GM19193 (cell line): Measurements from ENCODE around the gene PIP.

Source experiments
- POLR2A ChIP-seq: IDR thresholded peaks from 4 replicates; pipeline ENCODE4 v1.6.1; 2011; ENCODE audit not compliant: insufficient read depth, insufficient read length; ENCODE audit errors: extremely low read depth

PIP gene, protein sequence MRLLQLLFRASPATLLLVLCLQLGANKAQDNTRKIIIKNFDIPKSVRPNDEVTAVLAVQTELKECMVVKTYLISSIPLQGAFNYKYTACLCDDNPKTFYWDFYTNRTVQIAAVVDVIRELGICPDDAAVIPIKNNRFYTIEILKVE

DNA sequence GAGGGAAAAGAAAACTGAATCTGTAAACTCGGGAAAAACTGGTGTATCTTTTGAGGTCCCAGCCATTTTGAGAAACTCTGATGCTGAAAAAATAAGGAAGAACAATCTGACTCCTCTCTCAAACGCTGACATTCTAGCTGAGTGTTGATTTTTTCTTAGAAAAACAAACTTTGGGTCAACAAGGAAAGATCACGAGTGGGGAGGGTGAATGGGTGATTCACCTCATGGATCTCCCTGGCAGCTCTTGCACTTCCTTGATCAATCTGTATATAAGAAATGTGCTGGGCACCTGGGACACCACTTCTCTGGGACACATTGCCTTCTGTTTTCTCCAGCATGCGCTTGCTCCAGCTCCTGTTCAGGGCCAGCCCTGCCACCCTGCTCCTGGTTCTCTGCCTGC, at the start of gene PIP:
Gene PIP, plus strand, starts transcription at position 297 of the 400 bp plus-strand sequence. Its CDS starts 40 bp downstream, at position 337.
- TF ChIP-seq POLR2A = no peak

DNA sequence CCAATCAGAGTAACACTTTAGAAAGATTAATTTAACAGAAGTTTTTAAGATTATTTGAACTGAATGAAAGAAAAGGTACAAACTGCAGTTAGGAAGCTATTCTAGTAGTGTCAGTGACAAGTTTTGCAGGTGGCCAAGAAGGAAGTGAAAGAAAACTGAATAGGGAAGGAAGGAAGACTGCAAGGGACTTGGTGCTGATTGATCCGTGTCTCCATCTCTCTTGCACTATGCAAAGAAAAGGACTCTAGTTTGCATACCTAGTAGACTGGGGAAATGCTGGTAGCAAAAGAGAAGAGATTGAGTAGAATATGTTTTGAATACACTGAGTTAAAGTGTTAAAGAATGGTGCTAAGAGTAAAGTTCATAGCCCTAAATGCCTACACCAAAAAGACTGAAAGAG, 46.8 kb upstream of the PIP start:
- TF ChIP-seq POLR2A = no peak

DNA sequence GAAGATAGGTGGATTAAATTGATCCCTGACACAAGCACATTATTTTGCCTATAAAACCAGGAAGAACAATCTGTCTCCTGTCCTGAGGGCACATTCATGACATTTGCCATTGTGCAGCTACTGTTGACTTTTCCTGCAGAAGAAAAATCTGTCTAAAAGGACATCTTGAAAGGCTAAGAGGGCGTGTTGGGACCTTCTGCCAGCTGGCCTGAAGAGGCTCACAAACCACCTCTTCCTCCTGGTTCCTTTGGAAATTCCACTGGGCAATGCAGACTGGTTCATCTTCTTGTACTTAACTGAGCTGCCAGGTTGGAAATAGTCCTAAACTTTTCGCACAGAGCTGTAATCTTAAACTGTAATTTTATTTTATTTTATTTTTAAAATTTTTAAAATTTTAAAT, 35.7 kb upstream of the PIP start:
- no peak for TF ChIP-seq POLR2A

DNA sequence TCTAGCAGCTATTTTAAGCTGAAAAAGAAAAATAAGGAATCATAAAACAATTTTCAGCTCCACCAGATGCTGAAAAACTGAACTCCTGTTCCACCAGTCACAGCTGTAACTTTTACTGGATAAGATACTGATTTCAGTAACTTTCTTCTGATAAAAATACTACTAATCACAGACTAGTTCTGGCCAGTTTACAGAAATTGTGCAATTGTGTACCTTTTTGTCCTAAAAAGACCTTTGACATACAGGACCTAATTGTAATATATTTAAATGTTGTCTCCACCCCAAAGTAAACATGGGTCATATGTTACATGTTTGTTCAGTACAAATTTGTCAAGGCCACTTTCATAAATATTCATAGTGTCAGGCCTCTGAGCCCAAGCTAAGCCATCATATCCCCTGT, 27.1 kb upstream of the PIP start:
- no peak for TF ChIP-seq POLR2A

DNA sequence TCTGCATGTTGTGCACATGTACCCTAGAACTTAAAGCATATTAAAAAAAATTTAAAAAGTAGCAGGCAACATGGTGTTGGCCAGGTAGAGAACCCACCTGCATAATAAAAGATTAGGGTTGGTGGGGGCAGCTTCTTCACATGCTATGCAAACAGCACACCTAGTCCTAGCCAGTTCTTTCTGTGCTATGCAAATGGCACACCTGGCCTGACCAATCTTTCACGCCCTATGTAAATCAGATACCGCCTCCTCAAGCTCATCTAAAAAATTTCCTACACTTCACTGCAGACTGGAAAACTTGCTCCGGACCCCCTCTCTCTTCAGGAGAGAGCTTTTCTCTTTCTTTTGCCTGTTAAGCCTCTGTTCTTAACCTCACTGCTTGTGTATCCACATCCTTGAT, 14.5 kb upstream of the PIP start:
- no peak for TF ChIP-seq POLR2A

DNA sequence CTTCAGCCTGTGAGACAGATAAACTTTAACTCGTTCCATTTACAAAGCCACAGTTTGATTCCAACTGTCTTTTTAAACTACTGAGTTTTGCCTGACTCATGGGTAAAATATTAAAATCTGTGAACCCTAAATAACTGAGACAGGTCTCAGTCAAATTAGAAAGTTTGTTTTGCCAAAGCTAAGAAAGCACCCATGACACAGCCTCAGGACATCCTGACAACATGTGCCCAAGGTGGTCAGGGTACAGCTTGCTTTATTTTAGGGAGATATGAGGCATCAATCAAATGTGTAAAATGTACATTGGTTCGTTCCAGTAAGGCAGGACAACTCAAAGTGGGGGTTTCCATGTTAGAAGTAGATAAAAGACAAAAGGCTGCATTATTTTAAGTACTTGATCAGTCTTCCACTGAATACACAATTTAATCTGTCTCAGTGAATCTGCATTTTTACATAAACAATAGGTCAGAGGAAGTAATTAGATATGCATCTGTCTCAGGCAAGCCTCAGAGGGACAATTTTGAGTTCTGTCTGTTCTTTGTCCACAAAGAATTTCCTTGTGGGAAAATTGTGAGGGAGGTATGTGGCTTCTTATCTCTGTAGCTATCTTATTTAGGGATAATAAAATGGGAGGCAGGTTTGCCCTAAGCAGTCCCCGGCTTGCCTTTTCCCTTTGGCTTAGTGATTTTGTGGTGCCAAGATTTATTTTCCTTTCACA, 11.0 kb upstream of the PIP start:
- no peak for TF ChIP-seq POLR2A

DNA sequence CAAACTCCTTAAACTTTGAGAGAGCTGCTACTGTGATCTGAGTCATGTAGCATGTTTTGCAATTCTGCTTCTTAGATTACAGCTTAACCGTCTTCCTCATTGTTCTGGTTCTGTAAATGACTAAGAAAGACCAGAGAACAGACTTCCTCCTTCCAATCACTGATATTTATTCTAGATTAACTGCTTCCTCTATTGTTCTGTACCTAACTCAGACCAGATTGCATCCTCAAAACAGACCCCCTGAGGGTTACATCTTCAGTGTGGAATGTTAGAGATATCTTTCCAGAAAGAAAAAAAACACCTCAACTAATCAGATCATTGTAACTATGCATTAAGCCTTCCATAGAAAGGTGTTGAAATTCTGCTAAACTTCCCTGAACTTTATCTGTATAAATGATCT, 5.7 kb upstream of the PIP start:
- TF ChIP-seq POLR2A = no peak

DNA sequence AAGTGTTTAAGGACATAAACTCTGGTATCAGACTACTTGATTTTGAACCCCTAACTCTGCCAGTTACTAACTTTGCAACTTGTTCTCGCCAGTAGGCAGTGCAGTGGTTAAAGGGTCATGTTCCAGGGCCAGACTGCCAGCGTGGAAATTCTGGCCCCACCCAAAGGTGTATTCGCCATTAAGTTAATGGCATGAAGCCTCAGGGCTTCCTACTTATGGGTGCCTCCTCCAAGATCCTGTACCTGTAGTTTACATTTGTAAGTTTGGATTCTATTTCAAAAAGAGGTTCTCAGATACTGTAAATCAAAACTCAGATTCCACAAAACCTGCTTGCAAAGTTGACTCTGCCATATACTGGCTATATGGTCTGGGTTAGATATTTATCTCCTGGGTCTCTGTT, 2.8 kb upstream of the PIP start:
- TF ChIP-seq POLR2A = no peak

DNA sequence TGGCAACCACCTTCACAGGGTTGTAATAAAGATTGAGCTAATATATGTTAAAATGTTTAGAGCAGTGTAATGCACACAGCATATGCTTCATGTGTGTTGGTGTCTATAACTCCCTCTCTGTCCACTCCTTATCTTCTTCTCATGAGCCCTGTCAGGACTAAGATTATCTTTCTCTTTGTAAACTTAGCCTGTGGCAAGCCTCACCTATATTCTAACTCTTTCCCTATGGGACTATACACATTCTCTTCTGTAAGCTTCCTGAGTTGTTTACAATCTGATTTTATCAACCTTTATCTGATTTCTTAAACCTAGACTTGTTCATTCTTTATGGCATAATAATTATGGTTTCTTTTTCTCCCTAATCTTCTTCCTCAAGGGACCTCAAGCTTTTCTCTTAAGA, 2.4 kb upstream of the PIP start:
- no peak for TF ChIP-seq POLR2A

DNA sequence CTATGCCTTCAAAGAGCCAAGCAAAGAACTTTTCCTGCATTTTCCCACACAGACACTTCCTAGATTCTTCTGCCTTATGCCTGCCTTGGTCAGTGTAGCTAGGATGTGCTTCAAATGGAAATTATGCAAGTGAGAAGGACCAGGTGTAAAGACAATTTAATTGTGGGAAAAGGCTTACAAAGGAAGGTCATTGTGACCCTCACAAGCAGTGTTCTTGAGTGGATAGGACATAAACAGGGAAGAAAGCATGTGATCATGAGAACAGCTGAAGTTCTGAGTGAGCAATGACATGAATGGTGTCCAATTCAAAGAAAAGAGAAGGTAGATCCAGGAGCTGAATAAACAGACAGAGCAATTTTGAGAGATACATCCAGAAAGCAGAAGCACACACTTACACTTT, 1.3 kb upstream of the PIP start:
- no peak for TF ChIP-seq POLR2A

DNA sequence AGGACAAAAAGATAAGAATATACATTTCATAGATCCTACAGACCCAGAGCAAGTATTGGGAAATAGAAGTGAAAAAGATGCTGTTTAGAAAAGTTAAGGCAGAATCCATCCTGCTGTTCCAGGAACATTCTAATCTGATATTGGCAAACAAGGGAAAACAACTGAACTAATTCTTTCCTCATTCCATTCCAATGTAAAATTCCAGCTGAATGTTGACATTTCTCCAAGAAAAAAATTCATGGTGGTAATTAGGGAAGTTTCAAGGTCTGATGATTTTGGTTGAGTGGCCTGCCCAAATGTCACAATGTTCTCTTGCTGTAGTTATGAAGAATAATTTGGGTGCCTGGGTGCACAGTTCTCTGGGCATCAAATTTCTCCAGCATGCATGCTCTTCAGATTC, 15.2 kb downstream of the PIP start:
- no peak for TF ChIP-seq POLR2A

DNA sequence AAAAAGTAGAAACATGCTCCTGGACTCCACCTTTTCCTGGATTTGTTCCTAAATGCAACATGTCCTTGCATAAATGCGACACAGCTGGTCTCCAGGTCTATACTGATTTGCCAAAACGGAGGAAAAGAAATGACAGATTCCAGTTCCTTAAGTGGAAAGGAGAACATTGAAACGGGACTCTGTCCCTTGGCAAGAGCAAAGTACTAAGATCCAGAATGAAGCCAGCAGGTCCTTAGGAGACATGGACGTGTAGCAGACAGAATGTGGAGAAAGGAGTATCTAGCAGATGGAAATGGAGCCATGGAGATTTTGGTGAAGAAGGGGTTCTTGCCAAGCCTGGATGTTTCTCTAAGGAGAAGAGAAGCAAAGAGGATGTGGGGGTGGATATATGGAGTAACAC, 16.2 kb downstream of the PIP start:
- TF ChIP-seq POLR2A = no peak

DNA sequence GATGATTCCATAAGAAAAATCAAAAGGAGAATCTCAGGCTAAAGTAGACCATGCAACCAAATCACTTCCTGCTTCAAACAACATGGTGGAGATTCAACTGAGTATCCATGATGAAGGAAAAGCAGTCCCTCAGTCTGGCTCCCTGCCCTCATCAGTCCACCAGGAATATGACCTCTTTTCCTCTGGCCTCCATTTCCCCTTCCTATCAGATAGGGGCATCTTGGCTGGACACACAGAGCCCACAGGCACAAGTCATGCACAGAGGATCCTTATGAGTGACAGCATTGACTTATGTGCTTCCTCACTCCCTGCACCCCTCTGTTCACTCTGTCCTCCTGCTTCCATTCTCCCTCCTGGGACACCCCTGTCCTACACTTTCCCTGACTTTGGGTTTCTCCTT, 16.8 kb downstream of the PIP start:
- TF ChIP-seq POLR2A = no peak

DNA sequence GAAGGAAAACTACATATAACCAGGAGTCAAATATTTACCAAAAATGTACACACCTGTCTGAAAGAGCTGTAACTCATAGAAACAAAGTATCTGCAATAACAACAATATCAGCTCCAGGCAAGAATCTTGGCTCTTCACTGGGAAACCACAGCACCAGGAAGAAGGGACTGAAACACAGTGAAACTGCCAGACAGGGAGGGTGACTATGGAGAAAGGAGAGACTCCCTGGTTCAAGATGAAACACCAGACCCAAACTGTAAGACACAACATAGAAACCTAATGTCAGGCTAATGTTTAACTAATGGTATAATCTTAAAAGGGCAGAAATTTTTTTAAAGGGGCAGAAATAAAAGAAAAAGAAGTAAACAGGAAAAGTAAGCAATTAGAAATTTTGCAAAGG, 39.8 kb downstream of the PIP start:
- TF ChIP-seq POLR2A = no peak

DNA sequence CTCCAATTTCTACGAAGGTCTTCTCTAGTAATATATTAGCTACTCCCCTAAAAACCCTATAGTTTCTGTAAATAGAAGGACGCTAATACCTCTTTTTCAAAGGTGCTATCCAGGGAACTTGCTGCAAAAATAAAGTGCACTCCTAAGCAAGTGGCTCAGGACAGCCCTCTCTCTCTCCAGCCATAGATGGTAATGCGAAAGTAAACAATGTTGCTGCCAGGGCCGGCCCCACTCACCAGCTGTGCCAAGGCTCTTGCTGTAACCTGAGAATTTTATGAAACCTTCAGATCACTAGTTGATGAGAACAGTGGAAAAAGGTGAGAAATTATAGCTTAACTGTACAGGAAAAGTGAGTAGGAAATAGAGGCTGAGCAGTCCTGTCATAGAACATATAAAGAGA, 40.5 kb downstream of the PIP start:
- TF ChIP-seq POLR2A = no peak

DNA sequence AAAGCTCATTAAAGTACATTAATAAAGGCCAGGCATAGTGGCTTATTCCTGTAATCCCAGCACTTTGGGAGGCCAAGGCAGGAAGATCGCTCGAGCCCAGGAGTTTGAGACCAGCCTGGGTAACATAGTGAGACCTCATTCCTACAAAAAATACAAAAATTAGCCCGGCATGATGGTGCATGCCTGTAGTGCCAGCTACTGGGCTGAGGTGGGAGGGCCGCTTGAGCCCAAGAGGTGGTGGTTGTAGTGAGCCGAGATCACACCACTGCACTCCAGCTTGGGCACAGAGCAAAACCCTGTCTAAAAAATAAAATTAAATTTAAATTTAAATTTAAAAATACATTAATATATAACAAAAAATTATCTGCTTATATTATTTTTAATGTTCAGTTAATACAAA, 44.3 kb downstream of the PIP start:
- no peak for TF ChIP-seq POLR2A
